Ovary (tissue), 3 donors: Measurements from ENCODE around the gene DCDC2C.

Experiments
- EP300 ChIP-seq: sonication (generic); formaldehyde crosslinking; IDR thresholded peaks from one replicate; pipeline ENCODE4 v1.6.1; 2017; ENCODE audit warnings: antibody characterized with exemption
- POLR2A ChIP-seq: fragments of 450-650 bp; IDR thresholded peaks from one replicate; pipeline ENCODE4 v1.6.1; 2017; ENCODE audit warnings: antibody characterized with exemption, mild to moderate bottlenecking, moderate library complexity
- TF ChIP-seq, protein P1 (sequence below), 3 donors: fragments of 450-650 bp in 2 of 3; fragments of 200-600 bp in 1 of 3; IDR thresholded peaks; one replicate each; pipeline versions ENCODE4 v1.5.1 to v1.8.0; 2016 to 2022; ENCODE audit warnings: antibody characterized with exemption in 3 of 3, mild to moderate bottlenecking in 1 of 3
- donor health status: DM: no; HTN: no; CAD: no.

DNA sequence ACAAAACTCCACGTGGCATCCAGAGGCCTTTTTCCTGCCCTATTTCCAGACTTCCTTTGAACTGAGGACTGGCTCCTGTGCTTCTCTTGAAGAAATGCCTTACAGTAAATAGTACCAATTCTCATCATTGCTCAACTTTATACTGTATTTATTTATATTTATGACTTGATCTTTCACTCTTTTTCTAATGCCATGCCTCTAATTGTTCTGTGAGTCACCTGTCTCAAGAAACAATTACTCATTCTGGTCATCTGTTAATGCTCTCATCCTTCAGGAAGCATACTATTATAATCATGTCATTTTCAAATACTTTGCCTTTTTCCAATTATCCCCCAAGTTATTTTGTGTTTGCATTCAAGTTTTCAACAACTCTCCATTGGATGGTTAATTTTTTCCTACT is 85.9 kb downstream of the DCDC2C start:
- no peak for TF ChIP-seq EP300
- TF ChIP-seq, protein P1, sequence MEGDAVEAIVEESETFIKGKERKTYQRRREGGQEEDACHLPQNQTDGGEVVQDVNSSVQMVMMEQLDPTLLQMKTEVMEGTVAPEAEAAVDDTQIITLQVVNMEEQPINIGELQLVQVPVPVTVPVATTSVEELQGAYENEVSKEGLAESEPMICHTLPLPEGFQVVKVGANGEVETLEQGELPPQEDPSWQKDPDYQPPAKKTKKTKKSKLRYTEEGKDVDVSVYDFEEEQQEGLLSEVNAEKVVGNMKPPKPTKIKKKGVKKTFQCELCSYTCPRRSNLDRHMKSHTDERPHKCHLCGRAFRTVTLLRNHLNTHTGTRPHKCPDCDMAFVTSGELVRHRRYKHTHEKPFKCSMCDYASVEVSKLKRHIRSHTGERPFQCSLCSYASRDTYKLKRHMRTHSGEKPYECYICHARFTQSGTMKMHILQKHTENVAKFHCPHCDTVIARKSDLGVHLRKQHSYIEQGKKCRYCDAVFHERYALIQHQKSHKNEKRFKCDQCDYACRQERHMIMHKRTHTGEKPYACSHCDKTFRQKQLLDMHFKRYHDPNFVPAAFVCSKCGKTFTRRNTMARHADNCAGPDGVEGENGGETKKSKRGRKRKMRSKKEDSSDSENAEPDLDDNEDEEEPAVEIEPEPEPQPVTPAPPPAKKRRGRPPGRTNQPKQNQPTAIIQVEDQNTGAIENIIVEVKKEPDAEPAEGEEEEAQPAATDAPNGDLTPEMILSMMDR (IDR thresholded peaks at IDR 0.05), result no peak
- TF ChIP-seq POLR2A, result no peak
